HuH-7.5 (cell line): Measurements from ENCODE around the gene LARGE1.

Experiments used
- DNase-seq: peaks from one replicate; pipeline ENCODE4 v3.0.0; 2011; ENCODE audit warnings: low spot score

Gene LARGE1

DNA sequence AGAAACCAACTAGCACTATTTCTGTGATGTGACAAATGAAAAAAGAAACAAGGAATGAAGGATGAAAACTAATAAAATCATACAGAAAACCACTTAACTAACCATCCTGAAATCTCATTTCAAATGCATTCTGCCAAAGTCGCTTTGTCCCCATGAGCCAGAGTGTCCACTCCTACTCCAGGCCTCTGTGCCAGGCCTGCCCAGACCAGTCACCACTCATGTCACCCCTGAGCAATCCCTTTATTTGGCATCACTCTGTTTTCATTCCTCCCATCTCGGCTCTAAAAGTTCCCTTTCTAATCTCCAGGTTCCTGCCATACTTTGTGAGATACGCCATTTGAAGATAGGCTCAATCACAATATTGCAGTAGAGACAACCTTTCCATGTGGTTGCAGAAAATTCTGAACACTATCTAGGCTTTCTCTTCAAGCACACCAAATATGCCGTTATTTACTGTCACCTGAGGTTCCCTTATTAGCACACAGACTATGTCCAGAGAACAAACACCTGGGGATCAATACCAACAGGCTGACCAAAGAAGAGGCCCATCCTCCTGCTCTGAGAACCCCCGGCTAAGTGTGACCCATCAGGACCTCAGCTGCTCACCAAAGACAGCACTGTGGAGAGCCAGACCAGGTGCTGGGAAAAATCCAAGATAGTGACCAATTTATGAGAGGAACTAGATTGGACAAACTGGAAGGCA, 202.4 kb downstream of the LARGE1 start:
- DNase-seq: no peak

DNA sequence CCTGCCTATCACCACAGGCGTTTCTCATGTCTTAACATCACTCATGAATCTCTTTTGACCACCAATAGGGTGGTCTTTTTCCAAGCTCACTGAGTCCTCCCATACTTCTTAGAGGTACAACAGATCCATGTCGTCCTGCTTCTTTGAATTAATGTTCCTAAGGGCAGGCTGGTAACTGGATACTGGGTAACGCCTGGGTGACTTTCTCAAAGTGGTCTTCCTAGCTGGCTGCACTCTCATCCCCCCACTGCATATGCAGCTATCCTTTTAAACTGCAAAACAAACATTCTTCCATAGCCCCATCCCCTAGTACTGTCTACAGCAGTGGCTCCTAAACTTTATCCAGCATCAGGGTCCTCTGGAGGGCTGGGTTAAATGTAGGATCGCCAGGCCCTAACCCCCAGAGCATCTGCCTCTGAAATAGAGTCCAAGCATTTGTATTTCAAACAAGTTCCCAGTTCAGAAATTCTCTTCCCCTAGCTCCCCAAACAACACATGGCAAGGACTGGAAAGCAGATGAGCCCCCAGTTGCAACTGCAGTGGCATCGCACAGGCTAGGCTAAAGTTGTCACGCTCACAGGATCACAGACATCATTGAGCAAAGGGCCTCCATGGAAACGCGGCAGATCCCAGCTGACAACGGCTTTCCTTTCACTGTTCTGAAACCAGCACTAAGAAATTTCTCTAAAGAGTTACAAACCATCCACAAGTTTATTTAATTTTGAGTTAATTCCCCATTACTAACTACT, 204.9 kb downstream of the LARGE1 start:
- no peak for DNase-seq

GRCh38 chr22:33710326-33710725, 209.9 kb downstream of the LARGE1 start:
- DNase-seq: no peak

DNA sequence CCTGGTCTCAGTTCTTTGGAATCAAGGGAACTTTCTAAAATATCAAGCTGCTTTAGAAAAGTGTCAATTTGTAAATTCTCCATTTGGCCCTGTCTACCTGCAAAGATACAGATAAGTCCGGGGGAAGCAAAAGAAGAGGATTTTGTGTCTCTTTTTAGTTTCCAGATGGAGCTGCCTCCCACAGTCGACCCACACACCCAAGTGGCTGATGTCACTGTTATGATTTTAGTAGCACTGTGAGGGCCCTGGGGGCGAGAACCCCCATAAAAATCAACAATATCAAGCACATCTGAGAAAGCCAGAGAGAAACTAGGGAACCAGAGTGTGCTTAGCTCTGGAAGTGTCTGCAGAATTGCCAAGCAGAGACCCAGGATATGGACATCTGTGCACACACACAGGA, 212.7 kb downstream of the LARGE1 start:
- no peak for DNase-seq

GRCh38 chr22:33706100-33706499, 214.2 kb downstream of the LARGE1 start:
- no peak for DNase-seq

DNA sequence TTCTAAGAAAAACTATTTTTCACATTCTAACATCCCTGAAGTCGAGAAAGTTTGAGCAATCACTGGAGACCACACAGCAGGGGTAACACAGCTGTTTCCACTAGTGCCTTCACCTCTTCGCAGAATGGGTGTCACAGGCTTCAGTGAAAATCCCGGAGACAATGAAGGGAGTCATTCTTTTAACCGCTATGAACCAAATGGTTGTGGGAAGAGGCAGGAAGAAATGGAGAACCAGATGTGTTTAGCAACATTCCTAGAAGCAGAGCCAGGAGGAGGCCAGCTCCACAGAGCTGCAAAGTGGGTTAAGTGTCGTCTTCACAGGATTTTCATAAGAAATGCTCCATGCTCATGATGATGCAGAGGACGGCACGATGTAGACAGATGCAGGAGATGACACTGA, 221.1 kb downstream of the LARGE1 start:
- DNase-seq: no peak

DNA sequence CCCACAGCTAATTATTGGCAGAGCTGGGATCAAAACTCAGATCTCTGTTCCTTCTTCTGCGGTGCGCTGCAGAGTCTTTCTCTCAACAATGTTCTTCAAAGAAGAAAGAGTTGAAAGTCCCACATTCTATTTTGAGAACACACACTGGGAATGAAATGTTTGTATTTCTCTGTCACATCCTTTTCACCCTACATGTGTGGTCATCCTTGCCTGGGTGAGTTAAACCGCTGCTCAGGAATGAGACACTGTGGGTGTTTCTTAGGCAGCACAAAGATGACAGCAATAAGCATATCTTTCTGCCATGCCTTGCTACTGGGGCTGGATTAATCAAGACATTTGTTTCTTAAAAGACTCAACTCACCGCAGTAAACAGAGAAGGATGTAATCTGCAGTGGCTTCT, 222.6 kb downstream of the LARGE1 start:
- DNase-seq: no peak

GRCh38 chr22:33691057-33691630, 229.1 kb downstream of the LARGE1 start:
- DNase-seq: no peak

DNA sequence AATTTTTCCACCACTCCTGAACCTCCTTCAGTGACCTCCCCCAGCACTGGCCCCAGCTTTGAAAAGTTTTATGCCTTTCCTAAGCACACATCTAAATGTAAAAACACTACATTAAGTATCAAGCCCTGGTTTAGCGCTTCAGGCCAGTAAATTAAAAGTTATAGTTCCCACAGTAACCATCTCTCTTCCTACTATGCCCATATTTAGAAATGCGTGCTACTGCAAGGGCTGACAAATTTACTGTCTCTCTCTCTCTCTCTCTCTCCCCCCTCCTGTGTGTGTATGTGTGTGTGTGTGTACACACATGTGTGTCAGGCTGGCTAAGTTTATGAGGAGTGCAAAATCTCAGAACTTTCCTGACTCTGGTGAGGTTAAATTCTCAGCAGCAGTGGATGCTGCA, 231.4 kb downstream of the LARGE1 start:
- no peak for DNase-seq

DNA sequence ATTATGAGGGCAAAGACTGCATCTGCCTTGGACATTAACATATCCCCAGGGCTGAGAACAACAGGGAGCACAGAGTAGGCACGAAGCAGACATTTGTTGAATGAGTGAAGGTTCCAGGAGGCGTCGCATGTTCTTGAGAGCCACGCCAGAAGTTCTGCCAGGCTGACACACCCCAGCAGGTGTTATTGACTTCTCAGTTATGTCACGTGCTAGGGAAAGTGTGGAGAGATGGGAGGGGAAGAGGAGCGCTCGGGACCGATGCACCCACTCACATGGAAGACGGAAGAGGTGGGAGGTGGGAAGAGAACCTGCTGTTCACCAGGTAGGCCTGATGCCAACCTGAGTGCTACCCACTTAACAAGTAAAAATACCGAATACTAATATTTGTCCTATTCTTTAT, 232.8 kb downstream of the LARGE1 start:
- DNase-seq: no peak

DNA sequence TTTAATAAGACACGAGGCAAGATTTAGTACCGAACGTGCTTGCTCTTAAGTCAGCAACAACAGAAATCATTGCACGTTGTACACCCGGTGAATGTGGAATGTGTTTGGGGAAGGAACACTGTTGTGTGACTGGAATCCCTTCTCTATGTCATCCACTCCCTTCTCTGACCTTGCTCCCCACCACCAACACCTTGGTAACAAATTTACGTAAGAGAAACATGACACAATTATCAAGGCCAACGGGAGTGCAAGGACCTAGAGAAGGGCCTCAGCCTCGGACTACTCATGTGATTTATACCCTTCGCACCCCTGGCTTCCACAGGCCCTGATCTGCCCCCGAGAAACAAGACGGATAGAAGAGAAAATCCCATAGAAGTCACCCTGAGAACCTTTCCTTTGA, 236.2 kb downstream of the LARGE1 start:
- DNase-seq: no peak

- no peak for DNase-seq
Observed at GRCh38 chr22:33682927-33683326, 237.3 kb downstream of the LARGE1 start.

DNA sequence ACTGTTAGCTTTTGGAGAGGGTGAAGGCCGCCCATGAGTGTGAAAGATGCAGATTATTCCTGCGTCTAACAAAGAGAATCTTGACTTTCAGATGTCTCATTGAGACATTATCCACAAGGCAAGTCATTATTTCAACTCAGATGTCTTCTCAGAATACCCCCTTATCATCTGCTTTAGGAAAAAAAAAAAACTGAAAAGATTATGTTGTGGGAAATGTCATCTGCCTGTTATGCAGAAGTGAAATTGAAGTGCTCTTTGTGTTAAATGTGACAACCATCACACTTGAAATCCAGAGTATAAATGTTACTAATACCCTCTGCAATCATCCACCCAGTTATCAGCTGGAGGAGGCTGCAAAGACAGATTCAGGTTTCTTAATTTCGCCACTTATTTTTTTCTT, 239.6 kb downstream of the LARGE1 start:
- no peak for DNase-seq

DNA sequence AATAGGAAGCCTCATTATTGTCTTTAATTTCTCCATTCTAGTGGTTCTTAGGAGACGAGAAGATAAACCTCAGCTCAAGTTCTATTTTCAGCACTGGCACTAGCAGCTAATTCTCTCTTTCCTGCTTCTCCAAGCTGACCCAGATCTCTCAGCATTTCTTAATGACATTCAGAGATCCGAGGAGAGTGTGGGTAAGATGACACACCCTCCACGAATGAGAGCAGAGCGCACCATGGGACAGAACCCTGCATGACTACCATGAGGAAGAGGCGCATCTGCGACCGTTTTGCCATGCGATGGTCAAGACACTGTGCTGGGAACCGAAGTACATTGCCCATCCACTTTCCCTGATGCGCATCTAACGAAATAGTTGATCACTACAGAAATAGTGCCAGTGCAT, 241.8 kb downstream of the LARGE1 start:
- no peak for DNase-seq

- DNase-seq: no peak
Observed at GRCh38 chr22:33677536-33677935, 242.7 kb downstream of the LARGE1 start.

GRCh38 chr22:33674357-33674756, 245.9 kb downstream of the LARGE1 start:
- no peak for DNase-seq

DNA sequence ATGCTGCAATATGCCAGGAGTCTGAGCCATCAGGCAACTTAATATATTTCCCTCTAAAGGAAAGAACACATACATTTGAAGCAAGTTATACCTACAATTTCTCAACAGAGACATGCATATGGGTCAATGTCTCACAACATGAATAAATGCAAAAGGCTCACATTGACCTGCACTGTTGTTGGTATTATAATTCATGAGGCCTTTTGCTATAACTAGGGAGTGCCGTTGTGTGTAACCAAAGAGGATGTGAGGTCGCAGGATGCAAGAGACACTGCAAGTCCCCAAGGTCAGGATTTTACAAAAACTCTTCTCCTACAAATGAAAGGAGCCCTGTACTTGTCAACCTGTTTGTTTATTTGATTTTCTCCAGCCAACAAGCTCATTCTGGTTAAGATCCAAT, 250.5 kb downstream of the LARGE1 start:
- DNase-seq: no peak

DNA sequence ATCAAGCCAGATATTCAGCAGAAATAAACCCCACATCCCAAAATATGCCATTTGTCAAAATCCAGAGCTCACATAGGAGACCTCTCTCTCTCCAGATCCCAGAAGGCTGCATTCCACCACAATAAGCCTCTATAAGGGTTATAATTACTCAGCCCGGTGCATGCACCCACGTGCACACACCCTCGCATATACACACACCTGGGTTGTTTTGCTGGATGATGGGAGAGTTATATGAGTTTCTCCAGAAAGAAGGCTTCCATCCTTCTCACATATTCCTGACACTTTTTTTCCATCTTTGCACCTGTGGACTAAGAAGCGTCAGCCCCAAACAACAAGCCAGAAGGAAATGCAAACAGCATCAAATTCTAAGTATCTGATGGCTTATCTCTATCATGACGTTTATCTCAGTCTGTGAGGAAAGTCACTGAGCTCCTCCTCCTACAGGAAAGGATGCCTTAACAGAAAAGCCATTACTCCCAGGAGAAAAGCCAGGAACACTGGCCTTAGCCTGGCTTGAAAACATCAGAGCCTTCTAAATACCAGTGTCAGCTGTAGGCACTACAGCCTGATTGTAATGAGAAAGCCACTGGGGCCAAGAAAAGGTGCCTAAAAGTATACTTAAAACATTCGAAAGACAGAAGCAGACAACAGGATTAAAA, 253.2 kb downstream of the LARGE1 start:
- DNase-seq: no peak

- no peak for DNase-seq
Observed at GRCh38 chr22:33666279-33666960, 253.9 kb downstream of the LARGE1 start.

DNA sequence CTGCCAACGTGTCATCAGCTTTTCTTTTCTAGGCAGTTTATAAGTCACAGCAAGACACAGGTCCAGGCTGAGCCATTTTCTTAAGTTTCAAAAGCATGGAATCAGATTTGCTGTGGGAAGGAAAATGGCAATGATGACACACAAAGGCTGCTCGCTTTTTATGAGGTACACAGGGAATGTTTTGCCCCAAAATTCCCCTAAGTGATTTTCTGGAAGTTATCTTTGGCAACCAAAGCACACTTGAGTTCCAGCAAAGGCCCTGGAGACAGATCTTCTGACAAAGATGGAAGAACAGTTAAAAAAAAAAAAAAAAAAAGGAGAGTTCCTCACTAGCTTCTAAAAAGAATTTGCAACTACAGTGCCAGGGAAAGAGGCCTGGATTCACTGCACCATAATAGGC, 260.8 kb downstream of the LARGE1 start:
- DNase-seq: no peak

DNA sequence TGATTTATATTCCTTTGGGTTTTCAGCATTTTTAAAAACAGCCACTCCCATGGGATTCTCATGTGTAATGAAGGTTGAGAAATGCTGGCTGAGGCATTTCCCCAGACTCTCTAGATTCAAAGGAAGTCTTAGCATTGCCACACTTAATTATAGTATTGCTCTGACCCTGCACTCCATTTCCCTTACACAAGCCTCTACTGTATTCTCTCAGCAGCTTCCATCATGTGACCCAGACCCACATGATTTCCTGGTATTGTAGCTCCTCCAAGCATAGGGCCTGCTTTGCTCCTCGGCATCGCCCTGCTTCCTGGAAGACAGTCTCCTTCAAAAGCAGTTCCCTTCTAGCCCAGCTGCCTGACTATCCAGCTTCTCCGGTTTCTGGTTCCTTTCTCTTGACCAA, 261.5 kb downstream of the LARGE1 start:
- no peak for DNase-seq

DNA sequence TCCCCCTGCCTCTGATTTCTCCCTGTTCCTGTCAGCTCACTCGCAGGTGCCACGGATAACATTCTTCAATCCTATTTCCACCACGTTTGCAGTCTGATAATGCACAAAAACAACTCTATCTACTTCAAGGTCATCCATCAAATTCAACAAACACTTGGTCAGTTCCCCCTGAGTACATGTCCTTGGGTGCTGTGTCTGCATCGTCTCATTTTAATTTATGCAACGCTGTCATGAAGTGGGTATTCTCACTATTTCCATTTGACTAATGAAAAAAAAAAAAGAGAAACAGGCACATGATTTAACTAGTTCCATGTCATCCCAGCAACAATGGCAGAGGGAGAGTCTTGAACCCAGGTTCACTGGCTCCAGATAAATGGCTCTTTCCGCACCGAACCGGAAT, 262.6 kb downstream of the LARGE1 start:
- DNase-seq: no peak
